Lower leg skin (tissue), 3 donors: ENCODE data around the gene ATF7IP.
"Not testable (repeated sequence)": the region's sequence is repeated elsewhere in the genome, so short reads cannot be mapped to it uniquely, and the experiment has no call there.

ENCODE experiments used
- CTCF ChIP-seq, 3 donors: fragments of 450-650 bp; IDR thresholded peaks; one replicate each; pipeline ENCODE4 v1.5.1; 2016; ENCODE audit warnings: antibody characterized with exemption in 3 of 3, mild to moderate bottlenecking in 3 of 3, moderate library complexity in 2 of 3
- POLR2A ChIP-seq, 2 donors: fragments of 450-650 bp; IDR thresholded peaks; one replicate each; pipeline ENCODE4 v1.6.1; 2016 to 2017; ENCODE audit warnings: antibody characterized with exemption in 2 of 2, mild to moderate bottlenecking in 1 of 2, moderate library complexity in 1 of 2

GRCh38 chr12:14401267-14401666, 35.8 kb downstream of the ATF7IP start:
- not testable (repeated sequence) for TF ChIP-seq CTCF, POLR2A (IDR thresholded peaks at IDR 0.05)
